GM23248 (cell line): ENCODE measurements around the gene DDI2. TPM values are rescaled to one million over a fixed set of nuclear protein-coding genes. Genes with fewer than 3 reads are reported as not detected.
A peak's percentile ranks its signal among the peaks of the same experiment; 100 is the strongest.

Experiments
- DNase-seq: peaks from one replicate; pipeline ENCODE4 v3.0.0-alpha.2; 2015
- H2AFZ ChIP-seq: fragments of 200-600 bp; sonication (generic); 2 replicates; pipeline ENCODE4 v1.6.1; 2016; ENCODE audit warnings: antibody characterized with exemption
- H3F3A ChIP-seq: fragments of 200-600 bp; sonication (generic); 2 replicates; pipeline ENCODE4 v1.6.1; 2016; ENCODE audit warnings: mild to moderate bottlenecking, antibody characterized with exemption, mixed run types; ENCODE audit not compliant: insufficient read depth
- H3K27ac ChIP-seq: fragments of 200-600 bp; sonication (generic); 2 replicates; pipeline ENCODE4 v1.5.1; 2016; ENCODE audit warnings: mild to moderate bottlenecking
- H3K27me3 ChIP-seq: fragments of 200-600 bp; sonication (generic); replicated peaks from 2 replicates; pipeline ENCODE4 v1.6.1; 2016; ENCODE audit warnings: mild to moderate bottlenecking; ENCODE audit not compliant: insufficient read depth
- H3K36me3 ChIP-seq: fragments of 200-600 bp; sonication (generic); 2 replicates; pipeline ENCODE4 v1.6.1; 2016; ENCODE audit warnings: low read depth, mild to moderate bottlenecking
- H3K4me1 ChIP-seq: fragments of 200-600 bp; sonication (generic); 2 replicates; pipeline ENCODE4 v1.6.1; 2016; ENCODE audit warnings: mild to moderate bottlenecking; ENCODE audit not compliant: insufficient read depth
- H3K4me2 ChIP-seq: fragments of 200-600 bp; sonication (generic); one replicate; pipeline ENCODE4 v1.6.1; 2016; ENCODE audit warnings: mild to moderate bottlenecking; ENCODE audit not compliant: unreplicated experiment
- H3K4me3 ChIP-seq: fragments of 200-600 bp; sonication (generic); 2 replicates; pipeline ENCODE4 v1.5.1; 2016; ENCODE audit warnings: mild to moderate bottlenecking
- H3K79me2 ChIP-seq: fragments of 200-600 bp; sonication (generic); 2 replicates; pipeline ENCODE4 v1.6.1; 2016; ENCODE audit warnings: mild to moderate bottlenecking; ENCODE audit not compliant: insufficient read depth
- H3K9ac ChIP-seq: fragments of 200-600 bp; sonication (generic); 2 replicates; pipeline ENCODE4 v1.6.1; 2016; ENCODE audit warnings: mild to moderate bottlenecking
- H3K9me2 ChIP-seq: fragments of 200-600 bp; sonication (generic); 2 replicates; pipeline ENCODE4 v1.6.1; 2016; ENCODE audit warnings: mixed run types, mild to moderate bottlenecking, moderate library complexity; ENCODE audit not compliant: insufficient read depth
- H3K9me3 ChIP-seq: fragments of 200-600 bp; sonication (generic); one replicate; pipeline ENCODE4 v1.6.1; 2017; ENCODE audit warnings: low read depth
- H4K20me1 ChIP-seq: fragments of 200-600 bp; sonication (generic); 2 replicates; pipeline ENCODE4 v1.6.0; 2016; ENCODE audit not compliant: insufficient read depth
- EZH2 ChIP-seq: fragments of 200-600 bp; sonication (generic); IDR thresholded peaks from 2 replicates; pipeline ENCODE4 v1.6.1; 2018; ENCODE audit warnings: antibody characterized with exemption, mild to moderate bottlenecking; ENCODE audit not compliant: insufficient read depth, poor library complexity, severe bottlenecking
- EZH2phosphoT487 ChIP-seq: fragments of 200-600 bp; sonication (generic); IDR thresholded peaks from 2 replicates; pipeline ENCODE4 v1.6.1; 2018; ENCODE audit warnings: antibody characterized with exemption, moderate library complexity, mild to moderate bottlenecking, low read depth; ENCODE audit not compliant: insufficient read depth
- WGBS, 2 experiments: methylation state at CpG; one replicate each; pipeline ENCODE4 v1.1.6; 2015 to 2017; ENCODE audit warnings: low lambda C conversion rate in 2 of 2, low coverage in 1 of 2; ENCODE audit errors: missing lambda C conversion rate in 2 of 2; 5-methylcytosine and 5-hydroxymethylcytosine counted together
- in situ Hi-C: fragments of 300-500 bp; cut with MboI; formaldehyde crosslinking; loops from 2 replicates; pipeline ENCODE4 v1.15.0; 2020
- polyA plus RNA-seq: library from polyadenylated mRNA; unstranded; fragments of >200 nt; fragmentation: Nextera tagmentation; extraction: Ambion mirVana; gene quantifications from 2 replicates; pipeline ENCODE4 v1.2.1, GENCODE V29; 2016
- total RNA-seq: library from RNA; depleted of rRNA; stranded (reverse); fragments of >200 nt; shearing (Covaris generic); gene quantifications from 2 replicates; pipeline ENCODE4 v1.2.3, GENCODE V29; 2014

DDI2 gene
- total and polyA plus RNA-seq, 2 experiments from 2014 or later: 5.0 to 7.9 TPM

GRCh38 chr1:15618077-15618654 is 908 bp downstream of the DDI2 start:
- Histone ChIP-seq H3K9ac (peak overlapping the region; percentile 97), H3K36me3 (no peaks in the 10 kb centered on the region), H3K9me2 (no peaks in the 10 kb centered on the region), H2AFZ (peak overlapping the region; percentile 79), H4K20me1 (no peaks in the 10 kb centered on the region), H3K9me3 (no peaks in the 10 kb centered on the region), H3K79me2 (peaks cover 57% of the 10 kb centered on the region), H3K4me1 (peaks cover 45% of the 10 kb centered on the region), H3K4me2 (peak overlapping the region; percentile 98), H3K27ac (peak overlapping the region; percentile 93), H3F3A (peaks cover 64% of the 10 kb centered on the region), H3K27me3 (no peaks in the 10 kb centered on the region), H3K4me3 (peak overlapping the region; percentile 98)
- in situ Hi-C loops: no loop called here
- TF ChIP-seq EZH2phosphoT487 (no peak), EZH2 (no peak)
- DNase-seq: peak; percentile 50
- WGBS, 2 experiments: 0 to 1% methylated on average over 8 of the region's 8 CpGs

- H3K4me1 ChIP-seq: peaks cover 45% of the 10 kb centered on the region
- H3K27ac ChIP-seq: peak overlapping the region; percentile 93
- no peaks in the 10 kb centered on the region for H4K20me1 ChIP-seq
- H2AFZ ChIP-seq: peak overlapping the region; percentile 79
- no peaks in the 10 kb centered on the region for H3K36me3 ChIP-seq
- H3K4me3 ChIP-seq: peak overlapping the region; percentile 98
- H3K27me3 ChIP-seq: no peaks in the 10 kb centered on the region
- H3K4me2 ChIP-seq: peak overlapping the region; percentile 98
- DNase-seq: peak; percentile 84
- no peaks in the 10 kb centered on the region for H3K9me2 ChIP-seq
- peaks cover 64% of the 10 kb centered on the region for H3F3A ChIP-seq
- no peak for TF ChIP-seq EZH2phosphoT487
- TF ChIP-seq EZH2: no peak
- peaks cover 64% of the 10 kb centered on the region for H3K79me2 ChIP-seq
- in situ Hi-C loops: no loop called here
- H3K9ac ChIP-seq: peak overlapping the region; percentile 97
- 57 to 65% methylated on average over 20 to 26 of the region's 26 CpGs for WGBS, 2 experiments
- no peaks in the 10 kb centered on the region for H3K9me3 ChIP-seq
These were observed 1.6 kb downstream of the DDI2 start for GRCh38 chr1:15618655-15619525.

- H3K9me3 ChIP-seq: no peaks in the 10 kb centered on the region
- no peaks in the 10 kb centered on the region for H3K9me2 ChIP-seq
- H3K79me2 ChIP-seq: peaks cover 76% of the 10 kb centered on the region
- H3K4me2 ChIP-seq: peak overlapping the region; percentile 98
- H3K36me3 ChIP-seq: no peaks in the 10 kb centered on the region
- peaks cover 45% of the 10 kb centered on the region for H3K4me1 ChIP-seq
- H4K20me1 ChIP-seq: no peaks in the 10 kb centered on the region
- H3F3A ChIP-seq: peaks cover 64% of the 10 kb centered on the region
- TF ChIP-seq EZH2 (no peak), EZH2phosphoT487 (no peak)
- in situ Hi-C loops: no loop called here
- peak overlapping the region; percentile 39; the same call in 1 of the 2 replicates for H3K4me3 ChIP-seq
- H3K9ac ChIP-seq: peak overlapping the region; percentile 11; the same call in 1 of the 2 replicates
- DNase-seq: peak; percentile 68
- 3 to 5% methylated on average over 1 of the region's 1 CpG for WGBS, 2 experiments
- H3K27me3 ChIP-seq: no peaks in the 10 kb centered on the region
- H3K27ac ChIP-seq: peak overlapping the region; percentile 93
- no peak overlapping the region for H2AFZ ChIP-seq
These were observed 2.9 kb downstream of the DDI2 start for GRCh38 chr1:15620155-15620545.

- 85 to 89% methylated on average over 7 of the region's 7 CpGs for WGBS, 2 experiments
- Histone ChIP-seq H3K79me2 (peaks cover 86% of the 10 kb centered on the region), H3K27ac (peak overlapping the region; percentile 93), H2AFZ (no peak overlapping the region), H3K9ac (no peak overlapping the region), H3K27me3 (no peaks in the 10 kb centered on the region), H3K4me3 (no peak overlapping the region), H3K9me3 (no peaks in the 10 kb centered on the region), H3F3A (peaks cover 55% of the 10 kb centered on the region), H3K36me3 (no peaks in the 10 kb centered on the region), H3K4me2 (peak overlapping the region; percentile 98), H3K4me1 (peaks cover 43% of the 10 kb centered on the region), H4K20me1 (no peaks in the 10 kb centered on the region), H3K9me2 (no peaks in the 10 kb centered on the region)
- in situ Hi-C loops: no loop called here
- no peak for DNase-seq
- TF ChIP-seq EZH2: no peak
- no peak for TF ChIP-seq EZH2phosphoT487
These were observed 3.8 kb downstream of the DDI2 start for GRCh38 chr1:15620902-15621682.
